IPS DF 6.9 (cell line): Measurements from ENCODE around the gene LONRF2.
"Not testable (repeated sequence)": the region's sequence is repeated elsewhere in the genome, so short reads cannot be mapped to it uniquely, and the experiment has no call there.

Experiments
- DNase-seq: peaks from one replicate; pipeline ENCODE4 v3.0.0-alpha.2; 2013; ENCODE audit warnings: low read depth, low spot score
- H3K27ac ChIP-seq: one replicate; pipeline ENCODE4 v1.5.1; 2013; ENCODE audit warnings: low read length, control low read depth
- H3K27me3 ChIP-seq: 2 replicates; pipeline ENCODE4 v1.6.1; 2013; ENCODE audit warnings: mild to moderate bottlenecking, low read length; ENCODE audit not compliant: control insufficient read depth, insufficient read depth
- H3K36me3 ChIP-seq: 2 replicates; pipeline ENCODE4 v1.6.1; 2013; ENCODE audit warnings: low read length; ENCODE audit not compliant: control insufficient read depth, insufficient read depth
- H3K4me1 ChIP-seq: 2 replicates; pipeline ENCODE4 v1.6.1; 2013; ENCODE audit warnings: low read length; ENCODE audit not compliant: control insufficient read depth, insufficient read depth
- H3K4me3 ChIP-seq: 2 replicates; pipeline ENCODE4 v1.5.1; 2013; ENCODE audit warnings: mild to moderate bottlenecking, low read length
- H3K9me3 ChIP-seq: 2 replicates; pipeline ENCODE4 v1.6.1; 2013; ENCODE audit warnings: low read length, inconsistent platforms; ENCODE audit not compliant: control insufficient read depth, insufficient read depth
- WGBS: extraction: QIAGEN DNeasy Blood & Tissue Kit; methylation state at CpG from one replicate; pipeline ENCODE4 v1.1.7; 2013; ENCODE audit warnings: mixed read lengths, missing lambda C conversion rate; ENCODE audit not compliant: insufficient read length, insufficient coverage; 5-methylcytosine and 5-hydroxymethylcytosine counted together

The LONRF2 gene

DNA sequence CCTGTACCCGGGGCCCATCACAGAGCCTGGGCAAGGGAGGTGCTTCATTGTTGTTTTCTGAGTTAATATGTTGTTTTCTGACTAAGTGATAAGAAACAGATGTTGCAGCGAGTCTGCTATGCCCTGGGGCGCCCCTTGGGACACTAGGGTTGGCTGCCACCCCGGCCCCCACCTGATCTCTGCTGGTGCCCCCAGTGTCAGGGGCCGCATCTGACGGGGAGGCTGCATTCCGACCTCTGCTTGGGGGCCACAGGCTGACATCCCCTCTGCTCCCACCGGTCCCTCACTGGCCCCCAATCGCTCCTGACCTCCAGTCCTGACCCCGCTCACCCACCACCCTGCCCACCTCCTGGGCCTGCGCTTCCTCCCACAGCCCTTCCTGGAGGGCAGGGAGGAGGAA lies 65.9 kb downstream of the LONRF2 start:
- WGBS: no CpG with 5 or more reads among the region's 11 CpGs
- no peak overlapping the region for H3K4me3 ChIP-seq
- no peaks in the 10 kb centered on the region for H3K36me3 ChIP-seq
- H3K27me3 ChIP-seq: no peaks in the 10 kb centered on the region
- no peaks in the 10 kb centered on the region for H3K4me1 ChIP-seq
- H3K27ac ChIP-seq: no peak overlapping the region
- no peaks in the 10 kb centered on the region for H3K9me3 ChIP-seq
- no peak for DNase-seq

DNA sequence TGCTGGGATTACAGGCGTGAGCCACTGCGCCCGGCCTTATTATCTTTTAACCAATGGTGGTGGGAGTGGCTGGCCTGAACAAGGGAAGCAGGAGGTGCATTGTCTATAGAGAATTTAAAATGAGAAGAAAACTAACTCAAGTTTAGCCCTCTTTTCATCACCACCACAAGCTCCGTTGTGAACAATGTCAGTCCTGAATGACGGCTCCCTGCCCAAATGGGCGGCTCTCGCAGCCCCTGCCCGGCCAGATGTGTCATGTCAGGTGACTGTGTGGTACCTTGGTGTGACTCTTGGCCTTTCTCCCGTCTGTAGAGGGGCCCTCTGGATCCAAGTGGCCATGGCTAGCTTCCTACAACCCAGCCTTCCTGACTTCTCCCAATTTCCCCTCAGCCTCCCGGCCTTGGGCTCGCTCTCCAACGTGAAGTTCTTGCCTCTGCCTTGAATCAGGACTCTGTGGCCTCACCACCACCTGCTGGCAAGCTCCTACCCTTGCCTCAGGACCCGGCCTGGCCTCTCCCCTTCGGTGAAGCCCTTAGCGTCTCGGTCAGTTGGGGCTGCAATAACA lies 67.6 kb downstream of the LONRF2 start:
- no peaks in the 10 kb centered on the region for H3K4me1 ChIP-seq
- H3K27ac ChIP-seq: no peak overlapping the region
- H3K27me3 ChIP-seq: no peaks in the 10 kb centered on the region
- DNase-seq: no peak
- no peaks in the 10 kb centered on the region for H3K36me3 ChIP-seq
- no peak overlapping the region for H3K4me3 ChIP-seq
- H3K9me3 ChIP-seq: no peaks in the 10 kb centered on the region
- WGBS: no CpG with 5 or more reads among the region's 16 CpGs

DNA sequence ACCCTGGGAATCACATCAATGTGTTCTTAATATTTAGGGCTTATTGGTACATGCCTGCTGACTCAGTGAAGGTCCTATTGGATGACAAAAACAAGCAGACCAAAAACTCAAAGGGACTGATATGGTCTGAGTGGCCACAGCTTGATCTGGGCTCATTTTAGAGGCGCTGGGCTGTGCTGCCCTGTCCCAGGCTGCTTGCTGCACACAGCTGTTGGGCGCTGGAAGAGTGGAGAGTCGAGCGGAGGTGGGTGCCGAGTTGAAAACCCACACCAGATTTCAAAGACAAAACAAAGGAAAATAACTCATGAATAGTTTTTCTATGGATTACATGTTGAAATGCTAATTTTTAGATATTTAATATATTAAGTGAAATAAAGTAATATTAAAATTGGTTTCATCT lies 68.5 kb downstream of the LONRF2 start:
- Histone ChIP-seq H3K9me3 (no peaks in the 10 kb centered on the region), H3K4me3 (no peak overlapping the region), H3K4me1 (no peaks in the 10 kb centered on the region), H3K27me3 (no peaks in the 10 kb centered on the region), H3K36me3 (no peaks in the 10 kb centered on the region), H3K27ac (no peak overlapping the region)
- DNase-seq: no peak
- no CpG with 5 or more reads among the region's 5 CpGs for WGBS

GRCh38 chr2:100252811-100253698 lies 69.2 kb downstream of the LONRF2 start:
- 100% methylated on average over 1 of the region's 17 CpGs for WGBS
- Histone ChIP-seq H3K4me3 (no peak overlapping the region), H3K9me3 (no peaks in the 10 kb centered on the region), H3K27me3 (no peaks in the 10 kb centered on the region), H3K4me1 (no peaks in the 10 kb centered on the region), H3K36me3 (no peaks in the 10 kb centered on the region), H3K27ac (no peak overlapping the region)
- DNase-seq: no peak

DNA sequence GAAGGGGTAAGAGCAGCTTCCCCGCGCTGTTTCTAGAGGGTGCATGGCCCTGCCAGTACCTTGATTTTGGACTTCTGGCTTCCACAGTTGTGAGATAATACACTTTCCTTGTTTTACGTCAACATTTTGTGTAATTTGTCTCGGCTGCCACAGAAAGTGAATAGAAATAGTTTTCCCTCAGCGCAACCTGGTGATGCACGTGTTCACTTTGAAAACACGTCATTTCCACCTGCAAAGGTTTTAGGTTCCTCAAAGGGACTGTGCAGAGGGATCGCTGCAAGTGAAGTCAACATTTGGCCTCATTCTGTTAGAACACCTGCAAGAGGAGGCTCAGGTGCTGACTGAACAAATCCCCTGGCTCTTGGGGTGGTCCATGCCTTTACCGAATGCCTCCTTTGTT lies 71.7 kb downstream of the LONRF2 start:
- Histone ChIP-seq H3K9me3 (no peaks in the 10 kb centered on the region), H3K4me3 (no peak overlapping the region), H3K4me1 (peaks cover 3% of the 10 kb centered on the region; the same call in 1 of the 2 replicates), H3K36me3 (no peaks in the 10 kb centered on the region), H3K27me3 (no peaks in the 10 kb centered on the region), H3K27ac (no peak overlapping the region)
- DNase-seq: no peak
- no CpG with 5 or more reads among the region's 9 CpGs for WGBS

GRCh38 chr2:100248971-100249370 lies 73.3 kb downstream of the LONRF2 start:
- no peak overlapping the region for H3K4me3 ChIP-seq
- no peaks in the 10 kb centered on the region for H3K9me3 ChIP-seq
- DNase-seq: no peak
- H3K27ac ChIP-seq: no peak overlapping the region
- no peaks in the 10 kb centered on the region for H3K27me3 ChIP-seq
- no CpG with 5 or more reads among the region's 5 CpGs for WGBS
- H3K36me3 ChIP-seq: no peaks in the 10 kb centered on the region
- peaks cover 3% of the 10 kb centered on the region; the same call in 1 of the 2 replicates for H3K4me1 ChIP-seq

GRCh38 chr2:100248556-100248955 lies 73.7 kb downstream of the LONRF2 start:
- H3K9me3 ChIP-seq, H3K27ac ChIP-seq: not testable (repeated sequence)
- no CpG with 5 or more reads among the region's 9 CpGs for WGBS

GRCh38 chr2:100248044-100248330 lies 74.3 kb downstream of the LONRF2 start:
- Histone ChIP-seq H3K4me1 (peaks cover 3% of the 10 kb centered on the region; the same call in 1 of the 2 replicates), H3K4me3 (no peak overlapping the region), H3K27ac (no peak overlapping the region), H3K9me3 (no peaks in the 10 kb centered on the region), H3K27me3 (no peaks in the 10 kb centered on the region), H3K36me3 (no peaks in the 10 kb centered on the region)
- no CpG with 5 or more reads among the region's 4 CpGs for WGBS
- DNase-seq: no peak

More at GRCh38 chr2:100248556-100248955, 73.7 kb downstream of the LONRF2 start:
- not testable (repeated sequence) for H3K4me3 ChIP-seq, DNase-seq, H3K36me3 ChIP-seq, H3K4me1 ChIP-seq, H3K27me3 ChIP-seq

DNA sequence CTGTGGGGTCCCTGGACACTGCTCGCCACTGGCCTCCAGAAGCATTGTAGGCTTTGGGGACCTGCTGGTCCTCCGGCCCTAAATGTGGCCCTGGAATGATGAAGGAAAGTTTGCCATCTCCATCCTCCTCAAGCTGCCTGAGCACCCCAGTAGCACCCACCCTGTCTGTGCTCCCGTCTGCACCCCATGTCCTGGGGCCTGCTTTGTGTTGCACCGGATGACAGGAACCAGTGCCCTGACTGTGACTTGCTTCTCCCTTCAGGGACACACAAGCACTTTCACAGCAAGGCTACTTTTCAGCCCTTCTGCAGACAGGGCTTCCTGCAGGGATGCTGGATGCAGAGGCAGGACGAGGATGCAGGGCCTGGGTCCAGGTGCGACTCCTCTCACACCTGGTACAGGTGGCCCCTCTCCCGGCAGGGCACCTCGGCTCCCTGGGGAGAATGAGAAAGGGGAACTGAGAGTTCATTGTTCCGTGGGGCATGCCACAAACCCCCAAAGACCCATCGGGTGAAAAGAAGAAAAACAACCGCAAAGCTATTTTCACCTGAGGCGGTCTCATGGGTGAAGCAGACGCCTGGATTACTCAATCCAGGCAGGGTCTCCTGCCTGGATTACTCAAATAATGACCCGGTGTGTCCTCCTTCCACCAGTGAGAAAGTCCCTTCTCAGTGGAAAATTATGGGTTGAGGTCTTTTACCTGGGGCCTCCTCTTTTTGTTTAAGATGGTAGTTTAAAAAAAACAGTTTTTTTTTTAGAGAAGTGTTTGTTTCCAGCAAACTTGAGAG lies 74.9 kb downstream of the LONRF2 start:
- Histone ChIP-seq H3K9me3 (no peaks in the 10 kb centered on the region), H3K4me1 (peaks cover 3% of the 10 kb centered on the region; the same call in 1 of the 2 replicates), H3K27ac (no peak overlapping the region), H3K4me3 (no peak overlapping the region), H3K27me3 (no peaks in the 10 kb centered on the region), H3K36me3 (no peaks in the 10 kb centered on the region)
- DNase-seq: no peak
- WGBS: no CpG with 5 or more reads among the region's 14 CpGs
